Caco-2 (cell line): ENCODE measurements around the gene TNPO2. TPM values are rescaled to one million over a fixed set of nuclear protein-coding genes. Genes with fewer than 3 reads are reported as not detected.
"Not testable (repeated sequence)": the region's sequence is repeated elsewhere in the genome, so short reads cannot be mapped to it uniquely, and the experiment has no call there.

Experiments used
- BruUV-seq: library from RNA; stranded (reverse); fragments of 400-500 nt; replicated peaks from 2 replicates; lab custom pipeline; 2021; lab: Mats Ljungman, UMichigan
- CTCF ChIA-PET: fragments of 300-600 bp; sonication (Branson Sonifier 250); formaldehyde crosslinking; loops from one replicate; lab custom pipeline; 2022; ENCODE audit warnings: antibody characterized with exemption; lab: Charles Lee
- POLR2A ChIA-PET: fragments of 300-600 bp; sonication (Branson Sonifier 250); formaldehyde crosslinking; loops from one replicate; lab custom pipeline; 2022; ENCODE audit warnings: antibody characterized with exemption; lab: Charles Lee
- DNase-seq, 2 experiments: peaks; one replicate each; pipeline versions ENCODE4 v3.0.0 to v3.0.0-alpha.2; 2020 to 2022
- H3K27me3 ChIP-seq: replicated peaks from 2 replicates; pipeline ENCODE4 v1.6.0; 2011; ENCODE audit warnings: low read length; ENCODE audit not compliant: control insufficient read depth, insufficient read depth
- H3K36me3 ChIP-seq: 2 replicates; pipeline ENCODE4 v1.5.1; 2011; ENCODE audit warnings: low read length; ENCODE audit not compliant: control insufficient read depth, insufficient read depth
- H3K4me1 ChIP-seq: fragments of 250-450 bp; sonication (Bioruptor Pico); 2 replicates; pipeline ENCODE4 v1.5.1; 2020; ENCODE audit warnings: mild to moderate bottlenecking
- H3K4me3 ChIP-seq: 2 replicates; pipeline ENCODE4 v1.5.1; 2011; ENCODE audit warnings: low read depth, mild to moderate bottlenecking, control low read depth, low read length
- H3K9me3 ChIP-seq: fragments of 250-450 bp; sonication (Bioruptor Pico); 2 replicates; pipeline ENCODE4 v1.5.1; 2020; ENCODE audit warnings: mild to moderate bottlenecking, moderate library complexity
- H3K27ac Mint-ChIP-seq: one replicate; pipeline ENCODE4 v1.8.0; 2022; ENCODE audit warnings: mixed read lengths; ENCODE audit not compliant: unreplicated experiment
- H3K27me3 Mint-ChIP-seq: one replicate; pipeline ENCODE4 v1.8.0; 2022; ENCODE audit warnings: mixed read lengths; ENCODE audit not compliant: insufficient read depth, unreplicated experiment
- H3K36me3 Mint-ChIP-seq: one replicate; pipeline ENCODE4 v1.8.0; 2022; ENCODE audit warnings: mild to moderate bottlenecking, mixed read lengths; ENCODE audit not compliant: insufficient read depth, unreplicated experiment
- H3K4me1 Mint-ChIP-seq: one replicate; pipeline ENCODE4 v1.8.0; 2022; ENCODE audit warnings: low read depth, mixed read lengths; ENCODE audit not compliant: unreplicated experiment
- H3K4me3 Mint-ChIP-seq: one replicate; pipeline ENCODE4 v1.8.0; 2022; ENCODE audit warnings: mild to moderate bottlenecking, moderate library complexity, mixed read lengths; ENCODE audit not compliant: unreplicated experiment
- H3K9me3 Mint-ChIP-seq: one replicate; pipeline ENCODE4 v1.8.0; 2022; ENCODE audit warnings: mixed read lengths; ENCODE audit not compliant: unreplicated experiment
- CTCF ChIP-seq, 2 experiments: fragments of 200-600 bp in 1 of 2; IDR thresholded peaks; 1 replicate in 1 of 2; 2 replicates in 1 of 2; pipeline versions ENCODE4 v1.5.1 to v1.8.0; 2011 to 2022; ENCODE audit warnings: antibody characterized with exemption in 1 of 2, control low read depth in 1 of 2, inconsistent platforms in 1 of 2, low read depth in 1 of 2, low read length in 1 of 2, mild to moderate bottlenecking in 1 of 2, moderate library complexity in 1 of 2; ENCODE audit not compliant: insufficient read depth in 1 of 2, severe bottlenecking in 1 of 2, unreplicated experiment in 1 of 2
- intact Hi-C: fragments of 100-400 bp; cut with micrococcal nuclease; formaldehyde crosslinking; loops from one replicate; pipeline ENCODE4 v1.10.0; 2022; ENCODE audit not compliant: unreplicated experiment
- total RNA-seq: library from RNA; stranded (reverse); gene quantifications from 2 replicates; pipeline ENCODE4 v1.2.3, GENCODE V29; 2022

Gene TNPO2
- total RNA-seq, 1 experiment from 2014 or later, result 87.8 TPM

GRCh38 chr19:12712077-12712476 lies 11.7 kb downstream of the TNPO2 start:
- TF ChIP-seq CTCF (IDR thresholded peaks at IDR 0.05; ENCODE audit: insufficient read depth in 1 of 2, low read depth in 1 of 2, low read length in 1 of 2, severe bottlenecking in 1 of 2, unreplicated experiment in 1 of 2), result peak in 1 of 2 experiments; percentile 22
- H3K27me3 ChIP-seq, intact Hi-C loops, H3K36me3 ChIP-seq, H3K4me3 ChIP-seq, CTCF ChIA-PET, H3K4me3 Mint-ChIP-seq, POLR2A ChIA-PET, BruUV-seq, H3K9me3 Mint-ChIP-seq, H3K27ac Mint-ChIP-seq, H3K4me1 Mint-ChIP-seq, H3K9me3 ChIP-seq, H3K4me1 ChIP-seq, H3K27me3 Mint-ChIP-seq: not testable (repeated sequence)
- H3K36me3 Mint-ChIP-seq, result peaks cover 78% of the 10 kb centered on the region
- peak in 1 of 2 experiments; percentile 58 for DNase-seq

- BruUV-seq, result no TSS peak
- Histone ChIP-seq H3K9me3 (no peaks in the 10 kb centered on the region), H3K4me1 (no peaks in the 10 kb centered on the region), H3K27me3 (no peaks in the 10 kb centered on the region), H3K36me3 (peaks cover 7% of the 10 kb centered on the region), H3K4me3 (no peak overlapping the region)
- H3K4me3 Mint-ChIP-seq, result no peak overlapping the region
- H3K36me3 Mint-ChIP-seq, result peaks cover 78% of the 10 kb centered on the region
- H3K4me1 Mint-ChIP-seq, result no peaks in the 10 kb centered on the region
- H3K27ac Mint-ChIP-seq, result no peak overlapping the region
- ChIA-PET POLR2A (no interaction called here), CTCF (no interaction called here)
- no peak for DNase-seq
- TF ChIP-seq CTCF (IDR thresholded peaks at IDR 0.05; ENCODE audit: insufficient read depth in 1 of 2, low read depth in 1 of 2, low read length in 1 of 2, severe bottlenecking in 1 of 2, unreplicated experiment in 1 of 2), result no peak
- H3K27me3 Mint-ChIP-seq, result no peaks in the 10 kb centered on the region
- intact Hi-C loops, result no loop called here
- H3K9me3 Mint-ChIP-seq, result no peaks in the 10 kb centered on the region
Measured at GRCh38 chr19:12711187-12711586, 12.5 kb downstream of the TNPO2 start.

DNA sequence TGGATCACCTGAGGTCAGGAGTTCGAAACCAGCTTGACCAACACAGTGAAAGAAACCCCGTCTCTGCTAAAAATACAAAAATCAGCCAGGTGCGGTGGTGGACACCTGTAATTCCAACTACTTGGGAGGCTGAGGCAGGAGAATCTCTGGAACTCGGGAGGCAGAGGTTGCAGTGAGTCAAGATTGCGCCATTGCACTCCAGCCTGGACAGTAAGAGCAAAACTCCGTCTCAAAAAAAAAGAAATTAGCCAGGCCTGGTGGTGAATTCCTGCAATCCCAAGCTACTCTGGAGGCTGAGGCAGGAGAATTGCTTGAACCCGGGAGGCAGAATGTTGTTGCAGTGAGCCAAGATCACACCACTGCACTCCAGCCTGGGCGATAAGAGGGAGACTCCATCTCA lies 15.1 kb downstream of the TNPO2 start:
- DNase-seq, result no peak

More for the DNA sequence above, 15.1 kb downstream of the TNPO2 start:
- TF ChIP-seq CTCF (IDR thresholded peaks at IDR 0.05; ENCODE audit: insufficient read depth in 1 of 2, low read depth in 1 of 2, low read length in 1 of 2, severe bottlenecking in 1 of 2, unreplicated experiment in 1 of 2), result no peak
- Histone ChIP-seq H3K9me3 (no peaks in the 10 kb centered on the region), H3K4me3 (no peak overlapping the region), H3K36me3 (peaks cover 7% of the 10 kb centered on the region), H3K27me3 (no peaks in the 10 kb centered on the region), H3K4me1 (no peaks in the 10 kb centered on the region)
- intact Hi-C loops, result no loop called here
- ChIA-PET CTCF (no interaction called here), POLR2A (no interaction called here)
- no peak overlapping the region for H3K27ac Mint-ChIP-seq
- H3K4me3 Mint-ChIP-seq, result no peak overlapping the region
- H3K27me3 Mint-ChIP-seq, result no peaks in the 10 kb centered on the region
- no TSS peak for BruUV-seq
- peaks cover 87% of the 10 kb centered on the region for H3K36me3 Mint-ChIP-seq
- no peaks in the 10 kb centered on the region for H3K9me3 Mint-ChIP-seq
- H3K4me1 Mint-ChIP-seq, result no peaks in the 10 kb centered on the region
